NCI-H2196 (cell line): ENCODE data around the gene MPZL2.

Source experiments
- DNase-seq: peaks from one replicate; lab custom pipeline; 2025; ENCODE audit not compliant: unreplicated experiment; lab: John Stamatoyannopoulos, UW

Gene MPZL2

DNA sequence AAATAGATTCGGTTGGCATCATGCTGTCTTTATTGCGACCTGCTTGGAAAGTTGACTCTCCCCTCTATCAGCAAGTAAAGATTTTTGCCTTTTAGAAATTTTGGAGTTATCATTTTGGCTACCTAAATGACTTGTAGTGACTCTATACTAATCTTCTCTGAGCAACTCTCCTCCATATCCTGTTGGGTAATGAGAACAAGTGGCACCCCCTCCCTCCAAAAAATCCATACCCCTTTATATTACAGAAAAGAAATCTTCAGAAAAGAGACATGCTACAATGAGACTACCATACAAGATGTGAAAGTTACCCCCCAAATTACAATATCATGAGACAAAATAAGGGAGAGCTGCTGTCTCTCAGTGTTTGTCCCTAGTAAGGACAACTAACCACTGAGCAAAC, 40.5 kb downstream of the MPZL2 start:
- DNase-seq, result no peak

DNA sequence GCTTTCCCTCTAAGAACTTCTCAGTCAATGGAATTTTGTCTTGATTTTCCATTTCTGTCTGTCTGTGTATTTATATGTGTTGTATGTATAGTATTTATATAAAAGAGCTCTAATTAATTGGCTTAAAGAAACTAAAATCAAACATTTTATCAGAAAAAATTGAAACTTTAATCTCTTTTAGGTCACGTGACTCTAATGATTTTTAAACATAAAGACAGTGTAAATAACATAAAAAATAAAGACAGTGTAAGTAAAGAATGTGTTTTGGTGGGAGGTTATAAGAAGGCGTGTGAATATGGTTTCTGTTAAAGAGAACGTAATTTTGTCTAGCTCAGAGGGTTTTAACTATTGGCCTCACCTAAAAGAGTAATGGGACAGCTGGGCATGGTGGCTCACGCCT, 41.7 kb downstream of the MPZL2 start:
- no peak for DNase-seq

DNA sequence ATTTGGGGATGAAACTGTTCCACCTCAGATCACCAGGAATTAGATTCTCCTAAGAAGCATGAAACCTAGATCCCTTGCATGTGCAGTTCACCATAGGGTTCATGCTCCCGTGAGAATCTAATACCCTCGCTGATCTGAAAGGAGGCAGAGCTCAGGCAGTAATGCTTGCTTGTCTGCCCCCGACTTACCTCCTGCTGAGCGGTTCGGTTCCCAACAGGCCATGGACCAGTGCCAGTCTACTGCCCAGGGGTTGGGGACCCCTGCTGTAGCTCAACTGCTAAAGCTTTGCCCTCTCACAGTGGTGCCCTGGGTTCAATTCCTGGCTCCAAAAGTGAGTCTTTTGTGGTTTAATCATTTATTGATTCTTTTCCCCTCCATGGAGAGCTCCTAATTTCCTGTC, 42.7 kb downstream of the MPZL2 start:
- no peak for DNase-seq

DNA sequence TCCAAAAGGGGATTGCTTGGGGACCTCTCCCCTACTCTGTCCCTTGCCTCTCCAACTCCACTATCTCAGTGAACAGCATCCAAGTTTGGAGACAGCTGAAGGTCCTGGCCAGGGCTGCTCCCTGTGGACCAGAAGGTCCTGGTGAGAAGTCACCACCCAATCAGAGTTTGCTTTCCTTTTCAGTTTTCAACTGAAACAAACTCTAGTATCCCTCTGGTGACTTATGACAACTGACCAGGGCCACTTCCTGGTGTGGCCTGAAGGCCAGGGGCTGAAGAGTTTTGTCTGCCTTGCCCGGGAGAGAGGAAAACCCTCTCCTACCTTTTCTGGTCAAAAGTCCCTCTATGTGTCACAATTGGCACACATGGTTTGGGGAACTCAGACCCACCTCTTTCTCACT, 44.4 kb downstream of the MPZL2 start:
- DNase-seq, result no peak

DNA sequence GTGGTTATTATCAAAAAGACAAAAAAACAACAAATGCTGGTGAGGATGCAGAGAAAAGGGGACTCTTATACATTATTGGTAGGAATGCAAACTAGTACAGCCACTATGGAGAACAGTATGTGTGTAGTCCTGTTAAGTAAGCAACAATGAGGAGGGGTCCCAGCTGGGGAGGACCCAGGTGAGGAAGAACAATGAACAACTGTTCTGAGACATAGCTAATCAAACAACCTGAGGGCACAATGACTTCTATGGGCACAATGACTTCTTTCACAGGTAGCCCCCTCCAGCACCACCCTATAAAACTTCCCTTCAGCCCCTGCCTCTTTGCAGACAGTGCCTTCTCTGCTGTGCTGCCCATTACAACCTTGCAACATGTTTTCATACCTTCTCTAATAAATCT, 44.9 kb downstream of the MPZL2 start:
- no peak for DNase-seq

DNA sequence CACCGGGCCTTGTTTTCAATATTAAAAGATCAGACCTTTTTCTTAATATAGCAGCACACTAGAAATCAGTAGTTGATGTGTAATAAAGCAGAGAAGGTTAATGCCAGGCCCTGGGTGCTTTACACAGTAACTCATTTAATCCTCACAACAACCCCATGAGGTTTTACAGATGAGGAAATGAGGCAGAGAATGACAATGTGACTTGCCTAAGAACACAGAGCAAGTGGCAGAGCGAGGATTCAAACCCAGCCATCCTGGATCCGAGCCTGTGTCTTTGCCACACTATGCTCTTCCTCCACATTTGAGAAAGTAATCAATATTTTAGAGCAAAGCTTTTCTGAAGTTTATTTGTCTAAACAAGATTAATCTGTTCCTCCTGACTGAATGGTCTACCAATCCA, 46.5 kb downstream of the MPZL2 start:
- DNase-seq, result no peak

DNA sequence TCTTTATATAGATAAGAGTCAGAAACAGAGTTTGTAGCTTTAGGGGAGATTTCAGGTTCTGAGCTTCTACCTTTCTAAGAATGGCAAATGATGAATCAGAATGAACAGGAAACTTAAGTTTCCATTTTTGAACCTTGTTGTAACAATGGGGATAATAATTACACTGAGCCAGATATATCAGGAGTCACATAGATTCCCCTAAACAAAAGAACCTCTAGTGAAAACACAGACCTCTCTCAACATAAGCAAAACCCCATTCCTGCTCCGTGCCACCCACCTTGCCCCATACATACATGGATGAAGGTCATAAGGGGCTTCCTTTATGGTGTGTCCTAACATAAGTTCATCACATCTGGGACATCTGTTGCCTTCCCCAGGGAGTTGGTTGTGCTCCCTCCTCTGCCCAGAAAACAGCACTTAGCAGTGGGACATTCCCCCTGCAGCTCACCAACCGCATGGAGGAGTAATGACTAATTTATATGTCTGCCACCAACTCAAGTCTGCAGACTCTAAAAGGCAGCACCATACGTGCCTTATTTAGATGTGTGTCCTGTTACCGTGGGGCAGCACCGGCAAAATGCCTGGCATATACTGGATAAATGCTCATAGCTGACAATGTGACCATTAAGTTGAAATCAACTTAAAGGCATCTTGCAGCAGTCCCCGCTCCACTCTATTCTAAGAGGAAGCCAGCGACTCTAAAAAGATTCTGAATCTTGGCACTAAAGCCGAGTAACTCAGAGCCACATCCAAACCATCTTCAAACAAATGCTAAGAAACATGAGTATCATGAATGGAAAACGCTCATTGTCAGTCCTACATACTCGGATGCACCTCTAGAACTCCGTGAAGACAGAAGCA, 47.2 kb downstream of the MPZL2 start:
- DNase-seq, result no peak

DNA sequence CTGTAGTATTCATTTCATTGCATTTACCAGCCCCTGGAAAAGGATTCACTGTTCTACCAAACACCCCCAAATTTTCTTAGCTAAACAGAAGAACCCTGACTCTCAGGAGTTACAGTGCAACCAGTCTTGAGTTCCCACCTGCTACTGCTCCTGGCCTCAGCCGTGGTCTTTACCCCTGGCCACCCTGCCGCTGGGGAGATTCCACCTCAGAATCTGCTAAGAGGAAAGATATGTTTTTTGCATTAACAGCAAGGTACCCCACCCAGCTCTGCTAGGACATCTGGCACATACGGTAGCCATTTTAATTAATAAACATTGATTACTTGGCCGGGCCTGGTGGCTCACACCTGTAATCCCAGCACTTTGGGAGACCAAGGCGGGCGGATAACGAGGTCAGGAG, 48.3 kb downstream of the MPZL2 start:
- DNase-seq, result no peak

DNA sequence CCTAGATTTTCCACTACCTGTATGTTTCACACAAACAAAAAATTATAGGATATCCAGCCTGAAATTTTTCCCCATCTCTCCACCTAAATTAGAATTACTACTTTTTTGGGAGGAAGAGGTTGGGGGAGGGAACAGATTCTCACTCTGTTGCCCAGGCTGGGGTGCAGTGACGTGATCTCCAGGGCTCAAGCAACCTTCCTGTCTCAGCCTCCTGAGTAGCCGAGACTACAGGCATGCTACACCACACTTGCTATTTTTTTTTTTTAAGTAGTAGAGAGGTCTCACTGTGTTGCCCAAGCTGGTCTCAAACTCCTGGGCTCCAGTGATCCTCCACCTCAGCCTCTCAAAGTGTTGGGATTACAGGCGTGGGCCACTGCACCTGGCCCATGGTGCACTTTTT, 48.8 kb downstream of the MPZL2 start:
- DNase-seq, result no peak

DNA sequence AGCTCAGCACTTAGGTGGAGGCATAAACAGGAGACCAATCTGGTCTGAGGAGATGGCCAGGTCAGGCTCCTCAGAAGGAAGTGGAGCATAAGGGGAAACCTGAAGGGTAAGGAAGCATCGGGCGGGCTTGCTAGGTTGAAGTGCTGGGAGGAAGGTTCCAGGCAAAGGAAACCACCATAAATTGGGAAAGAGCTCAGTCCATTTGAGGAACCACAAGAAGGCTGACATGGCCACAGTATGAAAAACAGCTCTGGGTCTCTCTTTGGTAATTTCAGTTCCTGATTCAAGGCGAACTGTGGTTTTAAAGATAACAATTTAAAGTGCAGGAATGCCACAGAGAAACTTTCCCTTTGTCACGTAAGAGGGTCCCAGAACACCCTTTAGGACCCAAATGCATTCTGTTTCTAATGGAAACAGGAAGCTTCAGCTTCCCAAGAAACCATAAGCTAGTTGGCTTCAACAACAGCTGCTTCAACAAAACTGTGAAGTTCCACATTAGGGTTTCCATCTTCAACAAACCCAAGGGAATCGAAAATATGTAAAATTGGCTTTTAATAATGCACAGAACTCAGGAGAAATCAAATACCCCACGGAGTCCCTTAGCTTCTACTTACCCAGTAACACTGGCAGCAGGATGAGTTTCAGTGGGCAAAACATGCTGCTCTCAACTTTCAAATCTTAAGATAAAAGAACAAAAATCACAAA, 49.7 kb downstream of the MPZL2 start:
- DNase-seq, result no peak

DNA sequence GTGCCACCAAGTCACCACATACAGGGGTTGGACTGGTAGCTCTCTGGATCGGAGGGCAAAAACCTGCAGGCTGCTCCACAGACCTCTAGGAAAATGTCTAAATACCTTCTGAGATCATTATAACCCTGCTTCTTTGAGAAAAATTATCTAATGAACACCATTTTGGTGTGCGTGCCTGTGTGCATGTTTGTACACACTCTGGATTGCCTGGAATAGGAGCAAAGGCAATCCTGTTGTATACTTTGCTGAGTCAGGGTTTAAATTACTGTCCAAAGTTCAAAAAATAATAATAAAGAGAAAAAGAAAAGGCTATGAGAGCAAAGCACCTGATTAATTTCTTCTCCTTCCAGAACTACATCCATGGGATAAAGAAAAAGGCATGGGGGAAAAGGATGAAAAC, 50.3 kb downstream of the MPZL2 start:
- DNase-seq, result no peak

DNA sequence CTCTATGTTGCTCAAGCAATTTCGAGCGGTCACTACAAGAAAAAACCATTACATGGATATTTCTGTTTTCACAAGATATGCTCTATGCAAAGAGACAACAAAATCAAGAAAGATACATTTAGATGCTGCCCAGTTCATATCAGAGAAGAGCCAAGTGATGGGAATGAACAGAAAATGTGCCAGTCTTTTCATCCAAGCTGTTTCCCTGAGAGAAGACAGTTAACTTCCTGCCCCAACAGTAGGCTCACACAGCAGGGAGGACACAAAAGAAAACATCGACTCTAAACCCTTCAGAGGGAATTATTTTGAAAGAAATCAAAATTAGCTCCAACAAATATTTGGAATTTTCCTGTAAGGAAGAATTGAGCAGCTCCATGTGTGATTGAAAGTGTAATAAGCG, 50.9 kb downstream of the MPZL2 start:
- no peak for DNase-seq

DNA sequence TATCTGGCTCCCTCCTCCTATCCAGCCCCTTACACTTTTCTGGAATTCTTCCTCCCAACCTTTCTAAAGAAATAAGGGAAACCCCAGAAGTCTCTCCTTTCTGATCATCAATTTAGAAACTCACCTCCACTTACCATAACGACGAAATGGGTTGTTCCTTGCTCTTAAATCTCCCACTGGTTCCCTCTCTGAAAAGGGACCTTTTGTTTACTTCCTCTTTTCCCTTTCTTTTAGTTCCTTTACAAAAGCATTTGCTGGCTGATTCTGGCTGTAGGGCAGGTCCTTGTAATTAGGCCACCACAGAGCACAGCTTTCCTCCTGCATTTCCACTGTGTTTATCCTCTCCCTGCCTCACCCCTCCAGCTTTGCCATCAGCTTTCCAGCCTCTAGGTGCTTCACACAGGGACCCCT, 51.3 kb downstream of the MPZL2 start:
- DNase-seq, result no peak

DNA sequence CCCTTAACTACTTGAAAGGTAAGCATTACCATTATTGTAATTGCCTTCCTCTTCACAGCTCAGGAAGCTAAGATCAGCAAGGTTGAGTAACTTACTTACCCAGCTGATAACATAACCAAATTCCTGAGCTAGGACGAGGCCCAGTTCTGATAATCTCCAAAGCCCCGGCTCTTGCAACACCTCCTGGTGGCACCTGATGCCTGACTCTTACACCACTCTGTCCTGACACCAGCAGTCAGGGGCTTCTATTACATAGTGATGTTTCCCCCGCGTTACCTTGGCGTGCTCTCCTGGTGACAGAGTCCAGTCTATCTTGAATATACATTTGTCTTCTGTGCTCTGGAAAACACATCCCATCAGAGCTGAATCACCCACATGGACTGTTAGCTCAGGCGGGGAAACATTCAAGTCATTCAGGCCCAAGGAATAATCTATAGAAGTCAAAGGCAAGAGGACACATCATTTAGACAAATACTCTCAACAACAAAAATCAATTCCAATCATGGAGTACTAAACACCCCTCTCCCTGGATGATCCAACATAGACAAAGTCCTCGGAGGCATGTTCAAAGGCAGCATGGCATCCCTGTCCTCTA, 51.9 kb downstream of the MPZL2 start:
- DNase-seq, result no peak

DNA sequence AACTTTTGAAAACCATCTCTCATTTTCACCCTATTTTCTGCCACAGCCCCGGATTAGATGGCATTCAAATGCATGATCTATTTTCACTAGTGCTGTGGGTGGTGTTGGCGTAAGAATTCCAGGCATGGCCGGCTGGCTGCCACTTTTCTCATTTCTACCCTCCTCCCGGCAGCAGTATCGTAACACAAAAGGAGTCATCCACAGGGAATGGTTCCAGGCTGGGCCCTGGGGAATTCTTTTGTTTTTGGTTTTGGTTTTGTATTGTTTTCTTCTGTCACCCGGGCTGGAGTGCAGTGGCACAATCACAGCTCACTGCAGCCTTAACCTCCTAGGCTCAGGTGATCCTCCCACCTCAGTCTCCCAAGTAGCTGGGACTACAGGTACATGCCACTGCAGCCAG, 53.1 kb downstream of the MPZL2 start:
- no peak for DNase-seq

DNA sequence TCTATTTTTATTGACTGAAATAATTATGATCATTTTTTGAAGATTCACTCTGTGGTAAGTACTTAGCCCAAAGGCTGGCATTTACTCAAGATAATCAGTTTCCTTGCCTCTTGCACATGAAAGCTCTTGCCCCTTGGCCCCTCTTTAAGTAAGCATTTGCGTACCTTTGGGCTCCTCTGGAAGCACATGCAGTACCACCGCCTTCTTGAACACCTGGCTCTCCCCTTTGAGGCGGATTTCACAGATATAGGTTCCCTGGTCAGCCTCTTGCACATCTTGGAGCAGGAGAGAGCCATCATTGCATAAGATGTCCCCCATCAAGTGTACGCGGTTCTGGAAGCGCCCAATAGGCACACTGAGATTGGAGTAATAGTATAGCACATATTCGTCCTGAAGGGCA, 53.8 kb downstream of the MPZL2 start:
- no peak for DNase-seq

DNA sequence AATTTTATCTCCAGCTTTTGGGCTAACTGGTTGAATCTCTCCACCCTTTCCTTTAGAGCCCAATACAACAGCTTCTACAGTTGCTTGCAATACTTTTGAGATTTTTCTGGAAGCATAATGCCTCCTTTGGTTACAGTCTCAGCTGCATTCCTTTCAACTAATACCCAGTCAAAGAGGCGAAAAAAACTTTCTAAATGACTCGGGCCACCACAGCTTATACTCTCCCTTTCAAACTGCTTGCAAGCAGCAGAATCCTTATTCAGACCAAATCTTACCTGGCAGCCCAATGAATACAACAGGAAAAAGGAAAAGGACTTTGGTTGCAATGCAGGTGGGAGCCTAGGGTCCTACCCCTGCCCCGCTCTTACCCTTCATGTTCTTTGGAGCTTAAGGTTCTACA, 55.1 kb downstream of the MPZL2 start:
- no peak for DNase-seq

DNA sequence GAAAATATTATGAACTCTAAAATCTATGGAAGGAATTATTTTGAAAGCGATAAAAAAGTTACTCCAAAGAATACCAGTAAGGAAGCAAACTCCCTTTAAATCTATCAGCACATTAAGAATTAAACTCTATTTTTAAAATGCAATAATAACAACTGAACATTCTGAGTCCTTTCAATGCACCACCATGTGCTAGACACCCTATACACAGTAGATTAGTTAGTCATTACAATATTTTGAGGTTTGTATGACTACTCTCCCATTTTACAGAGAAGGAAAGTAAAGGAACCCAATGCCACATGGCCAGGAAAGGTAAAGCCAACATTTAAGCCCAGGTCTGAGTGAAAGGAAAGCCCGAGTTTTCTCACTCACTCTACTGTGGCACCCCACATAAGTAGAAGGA, 57.0 kb downstream of the MPZL2 start:
- no peak for DNase-seq

DNA sequence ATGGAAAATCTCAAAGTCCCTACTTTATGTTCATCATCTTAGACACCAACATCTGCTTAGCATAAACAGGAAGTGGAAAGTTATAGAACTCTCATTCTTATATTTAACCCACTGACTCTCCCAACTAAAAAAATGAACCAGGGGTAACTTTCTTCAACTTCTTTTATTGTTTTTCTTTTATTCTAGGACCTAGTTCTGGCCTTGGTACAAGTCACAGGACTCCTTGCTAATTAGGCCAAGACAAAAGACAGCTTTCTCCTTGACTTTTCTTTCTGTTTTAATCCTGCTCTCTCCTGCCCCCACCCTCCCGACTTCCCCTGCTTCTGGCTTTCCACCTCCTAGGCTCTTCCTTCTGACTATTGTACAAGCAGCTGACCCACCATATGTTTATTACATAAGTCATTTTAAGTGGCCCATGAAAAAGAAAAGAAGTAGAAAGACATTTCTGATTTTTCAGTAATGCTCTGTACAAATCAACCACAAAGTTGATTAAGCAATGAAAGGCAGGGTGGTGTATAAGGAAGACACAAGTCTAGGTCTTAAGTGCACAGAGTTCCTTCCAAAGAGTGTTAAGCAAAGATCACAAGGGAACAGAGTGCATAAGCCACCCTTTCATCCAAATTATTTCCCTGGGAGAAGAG, 57.6 kb downstream of the MPZL2 start:
- no peak for DNase-seq

DNA sequence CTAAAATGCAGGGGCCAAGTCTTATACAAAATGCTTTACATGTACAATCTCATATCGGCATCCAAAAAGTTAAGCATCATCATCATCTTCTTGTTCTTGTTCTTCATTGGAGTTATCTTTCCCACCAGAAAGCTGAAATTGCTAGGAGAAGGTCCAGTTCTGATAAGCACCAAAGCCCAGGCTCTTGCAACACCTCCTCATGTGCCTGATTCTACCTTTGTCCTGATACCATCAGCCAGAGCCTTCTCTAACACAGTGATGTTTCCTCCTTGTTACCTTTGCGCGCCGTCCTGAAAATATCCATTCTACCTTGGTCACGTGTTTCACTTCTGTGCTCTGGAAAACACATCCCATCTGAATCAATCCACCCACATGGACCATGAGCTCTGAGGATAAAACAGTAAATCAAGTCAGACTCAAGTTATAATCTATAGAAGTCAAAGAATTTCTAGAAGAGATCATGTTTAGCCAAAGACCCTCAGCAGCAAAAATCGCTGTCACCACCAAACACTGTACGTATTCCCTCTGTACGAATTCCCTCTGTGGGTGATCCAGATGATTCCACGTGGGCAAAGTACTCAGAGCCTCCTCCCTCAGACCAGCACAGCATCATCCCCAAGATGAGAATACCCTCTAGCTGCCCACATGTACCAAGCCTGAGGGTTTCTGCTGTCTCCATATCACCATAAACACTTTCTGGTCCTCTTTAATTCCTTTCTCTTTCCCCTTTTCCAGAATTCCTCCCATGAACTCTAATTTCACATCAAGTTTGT, 58.3 kb downstream of the MPZL2 start:
- DNase-seq, result no peak
